Colonic mucosa (tissue), 4 donors: ENCODE results near the gene TAF11L13. TPM values are rescaled to one million over a fixed set of nuclear protein-coding genes. Genes with fewer than 3 reads are reported as not detected.
"Not testable (repeated sequence)": the region's sequence is repeated elsewhere in the genome, so short reads cannot be mapped to it uniquely, and the experiment has no call there.

Experiments used
- DNase-seq: peaks from one replicate; pipeline ENCODE4 v3.0.0-alpha.2; 2020
- H3K27ac ChIP-seq: fragments of 200-600 bp; one replicate; pipeline ENCODE4 v1.8.0; 2021
- H3K27me3 ChIP-seq: fragments of 200-600 bp; one replicate; pipeline ENCODE4 v1.8.0; 2021
- H3K36me3 ChIP-seq: fragments of 200-600 bp; one replicate; pipeline ENCODE4 v1.8.0; 2021
- H3K4me1 ChIP-seq: fragments of 200-600 bp; one replicate; pipeline ENCODE4 v1.8.0; 2021; ENCODE audit warnings: mild to moderate bottlenecking
- H3K4me3 ChIP-seq: fragments of 200-600 bp; one replicate; pipeline ENCODE4 v1.8.0; 2021
- H3K9ac ChIP-seq, 2 donors: one replicate each; pipeline ENCODE4 v1.7.0; 2013; ENCODE audit warnings: control low read depth in 2 of 2, low read depth in 2 of 2, low read length in 2 of 2
- H3K9me3 ChIP-seq: fragments of 200-600 bp; one replicate; pipeline ENCODE4 v1.8.0; 2021
- intact Hi-C: fragments of 100-400 bp; cut with DNase I; formaldehyde crosslinking; loops from one replicate; pipeline ENCODE4 v1.14.1; 2022
- total RNA-seq, 2 donors: library from RNA; stranded (reverse); fragmentation: NEBNext Ultra II Directional in 1 of 2; extraction: Animal tissue kit (Norgen Biotek cat#: 25700) in 1 of 2; gene quantifications; one replicate each; pipeline ENCODE4 v1.2.1, GENCODE V29; 2021
- TF ChIP-seq, protein P1 (sequence below): fragments of 200-600 bp; IDR thresholded peaks from one replicate; pipeline ENCODE4 v1.8.0; 2022; ENCODE audit warnings: antibody characterized with exemption, mild to moderate bottlenecking
- donor health status: healthy.
- donor health status: DM: no; HTN: no; CAD: no.
- donor health status: DM: no; HTN: no; CAD: no.

Gene TAF11L13
- total RNA-seq, 2 donors from 2014 or later = not detected

DNA sequence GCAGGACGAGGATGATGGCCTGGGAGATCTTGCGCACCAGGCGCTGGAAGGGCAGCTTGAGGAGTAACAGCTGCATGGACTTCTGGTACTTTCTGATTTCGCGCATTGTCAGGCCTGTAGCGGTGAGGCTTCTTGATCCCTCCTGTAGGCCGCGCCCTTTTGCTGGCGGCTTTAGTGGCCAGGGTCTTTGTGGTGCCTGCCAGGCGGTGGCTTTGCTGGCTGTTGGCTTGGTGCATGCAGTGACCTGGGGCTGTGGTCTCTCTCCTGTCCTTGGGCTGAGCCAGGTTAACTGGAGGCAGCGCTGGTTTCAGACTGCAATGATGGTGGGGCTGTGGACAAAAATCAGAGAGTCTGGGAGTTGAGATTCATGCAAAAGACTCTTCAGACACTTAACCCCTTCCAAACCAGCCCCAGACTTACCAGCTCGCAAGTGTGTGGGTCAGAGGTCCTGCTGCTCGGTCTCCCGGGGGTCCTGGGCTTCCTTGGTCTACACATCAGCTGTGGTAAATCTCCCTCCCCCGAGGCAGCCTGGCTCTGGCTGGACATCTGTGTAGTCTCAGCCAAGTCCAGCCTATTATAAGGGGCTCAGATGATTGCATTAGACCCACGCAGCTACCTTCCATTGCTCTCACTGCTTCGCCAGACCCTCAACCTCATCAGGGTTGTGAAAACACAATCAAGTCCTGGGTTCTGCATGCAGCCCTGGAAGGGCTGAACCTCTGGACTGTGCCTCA, 16.8 kb upstream of the TAF11L13 start:
- Histone ChIP-seq H3K4me1 (no peaks in the 10 kb centered on the region), H3K27ac (no peak overlapping the region), H3K4me3 (no peak overlapping the region), H3K9me3 (no peaks in the 10 kb centered on the region), H3K36me3 (no peaks in the 10 kb centered on the region), H3K27me3 (no peaks in the 10 kb centered on the region), H3K9ac (no peak overlapping the region)
- intact Hi-C loops = no loop called here
- TF ChIP-seq, protein P1, sequence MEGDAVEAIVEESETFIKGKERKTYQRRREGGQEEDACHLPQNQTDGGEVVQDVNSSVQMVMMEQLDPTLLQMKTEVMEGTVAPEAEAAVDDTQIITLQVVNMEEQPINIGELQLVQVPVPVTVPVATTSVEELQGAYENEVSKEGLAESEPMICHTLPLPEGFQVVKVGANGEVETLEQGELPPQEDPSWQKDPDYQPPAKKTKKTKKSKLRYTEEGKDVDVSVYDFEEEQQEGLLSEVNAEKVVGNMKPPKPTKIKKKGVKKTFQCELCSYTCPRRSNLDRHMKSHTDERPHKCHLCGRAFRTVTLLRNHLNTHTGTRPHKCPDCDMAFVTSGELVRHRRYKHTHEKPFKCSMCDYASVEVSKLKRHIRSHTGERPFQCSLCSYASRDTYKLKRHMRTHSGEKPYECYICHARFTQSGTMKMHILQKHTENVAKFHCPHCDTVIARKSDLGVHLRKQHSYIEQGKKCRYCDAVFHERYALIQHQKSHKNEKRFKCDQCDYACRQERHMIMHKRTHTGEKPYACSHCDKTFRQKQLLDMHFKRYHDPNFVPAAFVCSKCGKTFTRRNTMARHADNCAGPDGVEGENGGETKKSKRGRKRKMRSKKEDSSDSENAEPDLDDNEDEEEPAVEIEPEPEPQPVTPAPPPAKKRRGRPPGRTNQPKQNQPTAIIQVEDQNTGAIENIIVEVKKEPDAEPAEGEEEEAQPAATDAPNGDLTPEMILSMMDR = no peak
- DNase-seq = no peak

- Histone ChIP-seq H3K9ac (no peak overlapping the region), H3K27me3 (no peaks in the 10 kb centered on the region), H3K27ac (no peak overlapping the region), H3K36me3 (no peaks in the 10 kb centered on the region), H3K4me1 (no peaks in the 10 kb centered on the region), H3K4me3 (no peak overlapping the region), H3K9me3 (no peaks in the 10 kb centered on the region)
- DNase-seq = no peak
- TF ChIP-seq, protein P1 = no peak
- intact Hi-C loops = no loop called here
Observed at GRCh38 chr5:17619354-17619753, 12.5 kb upstream of the TAF11L13 start.

- Histone ChIP-seq H3K27ac (no peak overlapping the region), H3K4me3 (no peak overlapping the region), H3K4me1 (no peaks in the 10 kb centered on the region), H3K9me3 (no peaks in the 10 kb centered on the region), H3K9ac (no peak overlapping the region), H3K27me3 (no peaks in the 10 kb centered on the region), H3K36me3 (no peaks in the 10 kb centered on the region)
- intact Hi-C loops = no loop called here
- DNase-seq = no peak
- TF ChIP-seq, protein P1 = no peak
Observed at GRCh38 chr5:17620627-17621026, 11.3 kb upstream of the TAF11L13 start.

- H3K27ac ChIP-seq = no peak overlapping the region
- TF ChIP-seq, protein P1 = no peak
- no peak overlapping the region for H3K9ac ChIP-seq
- no peak for DNase-seq
- intact Hi-C loops = no loop called here
- H3K4me3 ChIP-seq = no peak overlapping the region
- no peaks in the 10 kb centered on the region for H3K27me3 ChIP-seq
- H3K9me3 ChIP-seq = no peaks in the 10 kb centered on the region
- no peaks in the 10 kb centered on the region for H3K4me1 ChIP-seq
- no peaks in the 10 kb centered on the region for H3K36me3 ChIP-seq
Observed at GRCh38 chr5:17625686-17626085, 6.2 kb upstream of the TAF11L13 start.

DNA sequence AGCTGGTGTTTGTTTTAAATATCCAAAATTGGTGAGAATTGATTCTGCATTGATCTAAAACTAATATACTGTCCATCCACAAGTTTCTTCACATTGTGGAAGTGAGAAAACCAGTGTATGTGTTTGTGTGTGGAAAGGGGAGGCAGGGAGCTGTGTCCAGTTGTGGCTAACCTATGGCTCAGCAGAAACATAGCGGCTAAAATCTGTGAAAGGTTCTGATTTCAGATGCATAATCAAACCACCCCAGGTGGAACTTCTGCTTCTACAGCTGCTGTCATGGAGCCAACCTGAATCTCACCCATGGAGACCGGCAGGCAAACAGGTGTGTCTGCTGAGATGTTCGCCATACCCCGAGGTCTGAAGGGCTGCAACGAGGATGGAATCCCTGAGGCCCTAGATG, 2.3 kb downstream of the TAF11L13 start, which contains the start of gene TAF11L14:
Gene TAF11L14 (plus strand): TSS at position 301 of the 400 bp plus-strand sequence.
- no peaks in the 10 kb centered on the region for H3K27me3 ChIP-seq
- H3K9me3 ChIP-seq = no peaks in the 10 kb centered on the region
- DNase-seq = no peak
- H3K4me1 ChIP-seq = no peaks in the 10 kb centered on the region
- intact Hi-C loops = no loop called here
- no peak within 1 kb of the TSS for H3K27ac ChIP-seq
- no peaks in the 10 kb centered on the region for H3K36me3 ChIP-seq
- TF ChIP-seq, protein P1 = no peak
- no peak within 1 kb of the TSS for H3K9ac ChIP-seq
- H3K4me3 ChIP-seq = no peak within 1 kb of the TSS

GRCh38 chr5:17649232-17649631, 17.3 kb downstream of the TAF11L13 start:
- H3K4me3 ChIP-seq, intact Hi-C loops, H3K36me3 ChIP-seq, H3K27me3 ChIP-seq, H3K4me1 ChIP-seq, DNase-seq, H3K9ac ChIP-seq, H3K9me3 ChIP-seq, H3K27ac ChIP-seq: not testable (repeated sequence)

DNA sequence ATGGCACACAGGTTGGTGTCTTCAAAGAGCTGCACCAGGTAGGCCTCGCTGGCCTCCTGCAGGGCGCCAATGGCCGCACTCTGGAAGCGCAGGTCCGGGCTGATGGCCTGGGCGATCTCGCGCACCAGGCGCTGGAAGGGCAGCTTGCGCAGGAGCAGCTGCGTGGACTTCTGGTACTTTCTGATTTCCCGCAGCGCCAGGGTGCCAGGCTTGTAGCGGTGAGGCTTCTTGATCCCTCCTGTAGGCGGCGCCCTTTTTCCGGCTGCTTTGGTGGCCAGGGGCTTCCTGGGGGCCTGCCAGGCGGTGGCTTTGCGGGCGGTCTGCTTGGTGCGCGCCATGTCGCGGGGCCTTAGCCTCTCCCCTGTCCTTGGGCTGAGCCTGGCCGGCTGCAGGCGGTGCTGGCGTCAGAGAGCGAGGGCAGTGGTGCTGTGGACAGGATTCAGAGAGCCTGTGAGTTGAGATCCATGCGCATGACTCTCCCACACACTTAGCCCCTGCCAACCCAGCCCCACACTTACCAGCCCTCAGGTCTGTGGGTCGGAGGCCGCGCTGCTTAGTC, 23.4 kb downstream of the TAF11L13 start:
- H3K27ac ChIP-seq, intact Hi-C loops, H3K4me1 ChIP-seq, H3K9me3 ChIP-seq, H3K36me3 ChIP-seq, DNase-seq, H3K9ac ChIP-seq, H3K27me3 ChIP-seq, H3K4me3 ChIP-seq: not testable (repeated sequence)
